GM12878 (cell line): Measurements from ENCODE around the gene GABRB3. TPM values are rescaled to one million over a fixed set of nuclear protein-coding genes. Genes with fewer than 3 reads are reported as not detected.

Experiments used
- ATAC-seq: fragments of 200-7000 bp; cut with Tn5 transposase; 3 replicates; pipeline ENCODE4 v1.9.1; 2020; ENCODE audit warnings: mild to moderate bottlenecking, moderate library complexity
- BruUV-seq: library from RNA; stranded (reverse); fragments of 400-500 nt; replicated peaks from 2 replicates; lab custom pipeline; 2021; lab: Mats Ljungman, UMichigan
- CTCF ChIA-PET: fragments of 300-600 bp; sonication (Branson Sonifier 250); formaldehyde crosslinking; extraction: SDS; loops from one replicate; lab custom pipeline; 2021; ENCODE audit warnings: inconsistent platforms; lab: Yijun Ruan, JAX
- POLR2A ChIA-PET: fragments of 350-600 bp; formaldehyde crosslinking; extraction: SDS; loops from one replicate; lab custom pipeline; 2021; ENCODE audit warnings: inconsistent platforms; lab: Charles Lee
- RAD21 ChIA-PET: fragments of 300-600 bp; sonication (Branson Sonifier 250); formaldehyde crosslinking; loops from one replicate; lab custom pipeline; 2023; ENCODE audit warnings: antibody characterized with exemption; ENCODE audit not compliant: unreplicated experiment; lab: Charles Lee
- SMC1A ChIA-PET: fragments of 300-600 bp; sonication (Branson Sonifier 250); formaldehyde crosslinking; loops from one replicate; lab custom pipeline; 2023; ENCODE audit not compliant: unreplicated experiment, uncharacterized antibody; lab: Charles Lee
- DNase-seq: peaks from one replicate; pipeline ENCODE4 v3.0.0-alpha.2; 2011; ENCODE audit warnings: low read depth, low spot score
- FAIRE-seq: peaks from 3 replicates; lab custom pipeline; 2011; peaks lifted over from hg19 to GRCh38; lab: Jason Lieb, UNC
- H2AFZ ChIP-seq: 2 replicates; pipeline ENCODE4 v1.6.0; 2011; ENCODE audit warnings: low read depth, low read length, control low read depth; ENCODE audit not compliant: control insufficient read depth
- H3K27ac ChIP-seq: 2 replicates; pipeline ENCODE4 v1.5.1; 2011; ENCODE audit warnings: control low read depth; ENCODE audit not compliant: control insufficient read depth, insufficient read depth
- H3K27me3 ChIP-seq, 2 experiments: replicated peaks in 1 of 2; 2 replicates each; pipeline versions ENCODE4 v1.6.0 to v1.6.1; 2011; ENCODE audit warnings: low read length in 1 of 2; ENCODE audit not compliant: control insufficient read depth in 2 of 2, insufficient read depth in 2 of 2
- H3K36me3 ChIP-seq, 2 experiments: 2 replicates each; pipeline ENCODE4 v1.5.1; 2011; ENCODE audit warnings: low read length in 1 of 2; ENCODE audit not compliant: control insufficient read depth in 2 of 2, insufficient read depth in 2 of 2
- H3K4me1 ChIP-seq: 2 replicates; pipeline ENCODE4 v1.6.1; 2011; ENCODE audit warnings: mild to moderate bottlenecking, low read length, moderate library complexity, mixed read lengths; ENCODE audit not compliant: control insufficient read depth, insufficient read depth
- H3K4me2 ChIP-seq: 2 replicates; pipeline ENCODE4 v1.6.0; 2011; ENCODE audit warnings: control low read depth; ENCODE audit not compliant: control insufficient read depth, insufficient read depth
- H3K4me3 ChIP-seq: fragments of 200-600 bp; sonication (generic); 2 replicates; pipeline ENCODE4 v1.5.1; 2016
- H3K79me2 ChIP-seq: 2 replicates; pipeline ENCODE4 v1.6.0; 2011; ENCODE audit warnings: low read length; ENCODE audit not compliant: control insufficient read depth, insufficient read depth
- H3K9ac ChIP-seq: 2 replicates; pipeline ENCODE4 v1.8.0; 2011; ENCODE audit warnings: low read length, control low read depth, mixed read lengths; ENCODE audit not compliant: control insufficient read depth, insufficient read depth
- H3K9me3 ChIP-seq: replicated peaks from 3 replicates; pipeline ENCODE4 v1.5.1; 2011; ENCODE audit warnings: mild to moderate bottlenecking, low read length; ENCODE audit not compliant: control insufficient read depth, insufficient read depth
- H4K20me1 ChIP-seq: 2 replicates; pipeline ENCODE4 v1.6.0; 2011; ENCODE audit not compliant: control insufficient read depth, insufficient read depth
- BACH1 ChIP-seq: fragments of 450-650 bp; IDR thresholded peaks from 2 replicates; pipeline ENCODE4 v1.6.1; 2017; ENCODE audit warnings: mild to moderate bottlenecking, borderline replicate concordance
- CBFB ChIP-seq: IDR thresholded peaks from 2 replicates; pipeline ENCODE4 v1.6.1; 2016; ENCODE audit warnings: antibody characterized with exemption, low read depth
- ESRRA ChIP-seq: IDR thresholded peaks from 2 replicates; pipeline ENCODE4 v1.6.1; 2012; ENCODE audit warnings: mild to moderate bottlenecking, low read length, improper control_type of control experiment
- MEF2B ChIP-seq: fragments of 450-650 bp; IDR thresholded peaks from 2 replicates; pipeline ENCODE4 v1.6.1; 2018; ENCODE audit warnings: mild to moderate bottlenecking, moderate library complexity; ENCODE audit not compliant: partially characterized antibody, poor library complexity, severe bottlenecking
- NR2F1 ChIP-seq: fragments of 450-650 bp; conservative IDR thresholded peaks from 2 replicates; pipeline ENCODE4 v1.6.1; 2017; ENCODE audit warnings: mild to moderate bottlenecking
- TCF3 ChIP-seq: IDR thresholded peaks from 2 replicates; pipeline ENCODE4 v1.6.1; 2012; ENCODE audit warnings: low read depth, mild to moderate bottlenecking, low read length, borderline replicate concordance; ENCODE audit not compliant: insufficient read depth
- ZNF384 ChIP-seq: IDR thresholded peaks from 2 replicates; pipeline ENCODE4 v1.6.1; 2012; ENCODE audit warnings: low read depth, mild to moderate bottlenecking, low read length, improper control_type of control experiment, borderline replicate concordance
- WGBS: methylation state at CpG from one replicate; pipeline ENCODE4 v1.1.6; 2016; ENCODE audit warnings: low lambda C conversion rate; ENCODE audit not compliant: insufficient replicate concordance, insufficient coverage; ENCODE audit errors: missing lambda C conversion rate; 5-methylcytosine and 5-hydroxymethylcytosine counted together
- in situ Hi-C: fragments of 300-500 bp; cut with MboI; formaldehyde crosslinking; loops from 9 replicates; pipeline ENCODE4 v1.14.3; 2018; ENCODE audit warnings: mixed read lengths
- intact Hi-C: fragments of 100-400 bp; cut with micrococcal nuclease; formaldehyde crosslinking; loops from one replicate; pipeline ENCODE4 v1.14.2; 2022; ENCODE audit not compliant: unreplicated experiment
- polyA plus RNA-seq, 11 experiments: library from polyadenylated mRNA; depleted of rRNA in 4 of 11; unstranded in 6 of 11; stranded (reverse) in 5 of 11; fragments of >200 nt; fragmentation: Nextera tagmentation in 4 of 11; fragmentation: Illumina TruSeq in 1 of 11; extraction: Ambion mirVana in 4 of 11; extraction: Trizol in 1 of 11; gene quantifications; 1 replicate in 1 of 11; 2 replicates in 10 of 11; pipeline versions ENCODE4 v1.2.1 to v1.2.3, GENCODE V29; 2011 to 2016; ENCODE audit warnings: inconsistent platforms in 2 of 11, missing spikeins in 2 of 11, low read depth in 1 of 11
- total RNA-seq, 4 experiments: library from RNA; depleted of rRNA in 3 of 4; stranded (reverse); fragments of >200 nt in 3 of 4; fragmentation: Illumina TruSeq in 1 of 4; extraction: Trizol in 1 of 4; gene quantifications; 2 replicates each; pipeline versions ENCODE4 v1.2.1 to v1.2.3, GENCODE V29; 2013 to 2021
- TF ChIP-seq, protein P1 (sequence below): IDR thresholded peaks from 2 replicates; pipeline ENCODE4 v1.6.1; 2012; ENCODE audit warnings: improper control_type of control experiment, low read depth, low read length; ENCODE audit not compliant: insufficient replicate concordance

The GABRB3 gene
- total and polyA plus RNA-seq, 10 of the 15 experiments (the other 5 are each of a cell fraction or from before 2014, with no cell fraction given), result 0.05 to 0.08 (median 0.05) TPM; not detected in 7

GRCh38 chr15:26682598-26683164 lies 90.2 kb downstream of the GABRB3 start:
- RAD21 ChIA-PET, result no interaction called here
- Histone ChIP-seq H3K4me1 (no peaks in the 10 kb centered on the region), H3K79me2 (no peaks in the 10 kb centered on the region), H3K27me3 (no peaks in the 10 kb centered on the region), H3K27ac (no peak overlapping the region), H2AFZ (no peak overlapping the region), H3K36me3 (no peaks in the 10 kb centered on the region), H4K20me1 (no peaks in the 10 kb centered on the region), H3K9me3 (no peaks in the 10 kb centered on the region; the same call in 2 of the 3 replicates), H3K9ac (no peak overlapping the region), H3K4me2 (no peak overlapping the region), H3K4me3 (no peak overlapping the region)
- no TSS peak for BruUV-seq
- DNase-seq (no peak), FAIRE-seq (no peak), ATAC-seq (no peak)
- in situ Hi-C loops (no loop called here), intact Hi-C loops (no loop called here)
- POLR2A ChIA-PET, result no interaction called here
- CTCF ChIA-PET, result no interaction called here
- SMC1A ChIA-PET, result no interaction called here
- TF ChIP-seq NR2F1, result no peak
- 6% methylated on average over 5 of the region's 5 CpGs for WGBS

GRCh38 chr15:26679927-26680326 lies 92.9 kb downstream of the GABRB3 start:
- FAIRE-seq (no peak), ATAC-seq (no peak), DNase-seq (no peak)
- Histone ChIP-seq H3K4me1 (no peaks in the 10 kb centered on the region), H3K27ac (no peak overlapping the region), H3K36me3 (no peaks in the 10 kb centered on the region), H3K9ac (no peak overlapping the region), H3K27me3 (no peaks in the 10 kb centered on the region), H3K9me3 (no peaks in the 10 kb centered on the region; the same call in 2 of the 3 replicates), H3K4me2 (no peak overlapping the region), H3K79me2 (no peaks in the 10 kb centered on the region), H4K20me1 (no peaks in the 10 kb centered on the region), H2AFZ (no peak overlapping the region), H3K4me3 (no peak overlapping the region)
- in situ Hi-C loops (no loop called here), intact Hi-C loops (no loop called here)
- SMC1A ChIA-PET, result no interaction called here
- CTCF ChIA-PET, result no interaction called here
- 0% methylated on average over 3 of the region's 3 CpGs for WGBS
- POLR2A ChIA-PET, result no interaction called here
- RAD21 ChIA-PET, result no interaction called here
- BruUV-seq, result no TSS peak
- no peak for TF ChIP-seq CBFB
- TF ChIP-seq MEF2B, result no peak
- TF ChIP-seq ZNF384, result no peak
- TF ChIP-seq BACH1, result no peak
- TF ChIP-seq ESRRA, result no peak
- TF ChIP-seq, protein P1, sequence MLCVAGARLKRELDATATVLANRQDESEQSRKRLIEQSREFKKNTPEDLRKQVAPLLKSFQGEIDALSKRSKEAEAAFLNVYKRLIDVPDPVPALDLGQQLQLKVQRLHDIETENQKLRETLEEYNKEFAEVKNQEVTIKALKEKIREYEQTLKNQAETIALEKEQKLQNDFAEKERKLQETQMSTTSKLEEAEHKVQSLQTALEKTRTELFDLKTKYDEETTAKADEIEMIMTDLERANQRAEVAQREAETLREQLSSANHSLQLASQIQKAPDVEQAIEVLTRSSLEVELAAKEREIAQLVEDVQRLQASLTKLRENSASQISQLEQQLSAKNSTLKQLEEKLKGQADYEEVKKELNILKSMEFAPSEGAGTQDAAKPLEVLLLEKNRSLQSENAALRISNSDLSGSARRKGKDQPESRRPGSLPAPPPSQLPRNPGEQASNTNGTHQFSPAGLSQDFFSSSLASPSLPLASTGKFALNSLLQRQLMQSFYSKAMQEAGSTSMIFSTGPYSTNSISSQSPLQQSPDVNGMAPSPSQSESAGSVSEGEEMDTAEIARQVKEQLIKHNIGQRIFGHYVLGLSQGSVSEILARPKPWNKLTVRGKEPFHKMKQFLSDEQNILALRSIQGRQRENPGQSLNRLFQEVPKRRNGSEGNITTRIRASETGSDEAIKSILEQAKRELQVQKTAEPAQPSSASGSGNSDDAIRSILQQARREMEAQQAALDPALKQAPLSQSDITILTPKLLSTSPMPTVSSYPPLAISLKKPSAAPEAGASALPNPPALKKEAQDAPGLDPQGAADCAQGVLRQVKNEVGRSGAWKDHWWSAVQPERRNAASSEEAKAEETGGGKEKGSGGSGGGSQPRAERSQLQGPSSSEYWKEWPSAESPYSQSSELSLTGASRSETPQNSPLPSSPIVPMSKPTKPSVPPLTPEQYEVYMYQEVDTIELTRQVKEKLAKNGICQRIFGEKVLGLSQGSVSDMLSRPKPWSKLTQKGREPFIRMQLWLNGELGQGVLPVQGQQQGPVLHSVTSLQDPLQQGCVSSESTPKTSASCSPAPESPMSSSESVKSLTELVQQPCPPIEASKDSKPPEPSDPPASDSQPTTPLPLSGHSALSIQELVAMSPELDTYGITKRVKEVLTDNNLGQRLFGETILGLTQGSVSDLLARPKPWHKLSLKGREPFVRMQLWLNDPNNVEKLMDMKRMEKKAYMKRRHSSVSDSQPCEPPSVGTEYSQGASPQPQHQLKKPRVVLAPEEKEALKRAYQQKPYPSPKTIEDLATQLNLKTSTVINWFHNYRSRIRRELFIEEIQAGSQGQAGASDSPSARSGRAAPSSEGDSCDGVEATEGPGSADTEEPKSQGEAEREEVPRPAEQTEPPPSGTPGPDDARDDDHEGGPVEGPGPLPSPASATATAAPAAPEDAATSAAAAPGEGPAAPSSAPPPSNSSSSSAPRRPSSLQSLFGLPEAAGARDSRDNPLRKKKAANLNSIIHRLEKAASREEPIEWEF, result no peak
- no peak for TF ChIP-seq TCF3
